Natural killer cell (primary cell): ENCODE measurements around the gene CLEC4D. TPM values are rescaled to one million over a fixed set of nuclear protein-coding genes. Genes with fewer than 3 reads are reported as not detected.

Experiments
- ATAC-seq, 3 donors: fragments of 150-1000 bp in 2 of 3; fragments of 200-7000 bp in 1 of 3; cut with Tn5 transposase; 1 replicate in 1 of 3; 2 replicates in 2 of 3; pipeline ENCODE4 v1.10.0; 2021; ENCODE audit warnings: mild to moderate bottlenecking in 2 of 3, moderate library complexity in 2 of 3
- DNase-seq, 2 donors: peaks; one replicate each; pipeline versions ENCODE4 v3.0.0 to v3.0.0-alpha.2; 2013 to 2021; ENCODE audit warnings: mixed read lengths in 1 of 2
- H3K27ac ChIP-seq: one replicate; pipeline ENCODE4 v1.5.1; 2013; ENCODE audit warnings: mild to moderate bottlenecking, low read length
- H3K27me3 ChIP-seq: one replicate; pipeline ENCODE4 v1.6.1; 2013; ENCODE audit warnings: low read length; ENCODE audit not compliant: control insufficient read depth, insufficient read depth
- H3K36me3 ChIP-seq: one replicate; pipeline ENCODE4 v1.6.1; 2013; ENCODE audit warnings: low read length; ENCODE audit not compliant: control insufficient read depth, insufficient read depth
- H3K4me1 ChIP-seq: one replicate; pipeline ENCODE4 v1.6.1; 2013; ENCODE audit warnings: low read length; ENCODE audit not compliant: control insufficient read depth, insufficient read depth
- H3K4me3 ChIP-seq: one replicate; pipeline ENCODE4 v1.5.1; 2013; ENCODE audit warnings: low read length
- H3K9me3 ChIP-seq: one replicate; pipeline ENCODE4 v1.6.1; 2013; ENCODE audit warnings: low read length; ENCODE audit not compliant: control insufficient read depth, insufficient read depth
- H3K27ac Mint-ChIP-seq, 2 donors: one replicate each; pipeline ENCODE4 v1.8.0; 2022; ENCODE audit warnings: mild to moderate bottlenecking in 2 of 2, mixed read lengths in 2 of 2, moderate library complexity in 1 of 2
- H3K27me3 Mint-ChIP-seq, 2 donors: one replicate each; pipeline ENCODE4 v1.8.0; 2022; ENCODE audit warnings: low read depth in 2 of 2, mixed read lengths in 2 of 2
- H3K36me3 Mint-ChIP-seq: one replicate; pipeline ENCODE4 v1.8.0; 2022; ENCODE audit warnings: mixed read lengths
- H3K4me1 Mint-ChIP-seq, 2 donors: one replicate each; pipeline ENCODE4 v1.8.0; 2022; ENCODE audit warnings: mixed read lengths in 2 of 2
- H3K4me3 Mint-ChIP-seq: one replicate; pipeline ENCODE4 v1.8.0; 2022; ENCODE audit warnings: mild to moderate bottlenecking, moderate library complexity, mixed read lengths
- H3K9me3 Mint-ChIP-seq, 2 donors: one replicate each; pipeline ENCODE4 v1.8.0; 2022; ENCODE audit warnings: mixed read lengths in 2 of 2
- CTCF ChIP-seq: fragments of 200-600 bp; IDR thresholded peaks from one replicate; pipeline ENCODE4 v1.8.0; 2022; ENCODE audit warnings: antibody characterized with exemption
- WGBS: methylation state at CpG from one replicate; pipeline ENCODE4 v1.1.7; 2013; ENCODE audit warnings: missing lambda C conversion rate; ENCODE audit not compliant: insufficient coverage; 5-methylcytosine and 5-hydroxymethylcytosine counted together
- intact Hi-C: fragments of 100-400 bp; cut with micrococcal nuclease; formaldehyde crosslinking; loops from one replicate; pipeline ENCODE4 v1.14.2; 2022
- total RNA-seq, 4 donors: library from RNA; stranded (reverse); fragments of 120-200 nt in 1 of 4; gene quantifications; one replicate each; pipeline versions ENCODE4 v1.2.3 to v1.2.4, GENCODE V29; 2013 to 2022

The CLEC4D gene
- total RNA-seq, 3 donors from 2014 or later (not counting 1 experiment from before 2014, with no cell fraction given) = 0.50 to 1.7 TPM; not detected in 1

- Histone ChIP-seq H3K4me3 (no peak overlapping the region), H3K36me3 (no peaks in the 10 kb centered on the region), H3K9me3 (no peaks in the 10 kb centered on the region), H3K27ac (no peak overlapping the region), H3K4me1 (no peaks in the 10 kb centered on the region), H3K27me3 (peaks cover 2% of the 10 kb centered on the region)
- Mint-ChIP-seq H3K4me1 (no peaks in the 10 kb centered on the region), H3K9me3 (no peaks in the 10 kb centered on the region), H3K27me3 (peaks cover 26 to 39% of the 10 kb centered on the region in 2 donors), H3K27ac (no peak overlapping the region), H3K4me3 (no peak overlapping the region), H3K36me3 (no peaks in the 10 kb centered on the region)
- 92% methylated on average over 3 of the region's 3 CpGs for WGBS
- intact Hi-C loops = no loop called here
- ATAC-seq = no peak
- DNase-seq = no peak
- no peak for TF ChIP-seq CTCF
These were observed 5.1 kb upstream of the CLEC4D start for GRCh38 chr12:8508223-8508622.

GRCh38 chr12:8508910-8509841 is 4.1 kb upstream of the CLEC4D start:
- intact Hi-C loops = no loop called here
- peaks cover 26 to 47% of the 10 kb centered on the region in 2 donors for H3K27me3 Mint-ChIP-seq
- H3K27ac ChIP-seq = no peak overlapping the region
- no peaks in the 10 kb centered on the region for H3K4me1 ChIP-seq
- no peaks in the 10 kb centered on the region for H3K36me3 Mint-ChIP-seq
- no peak for TF ChIP-seq CTCF
- no peak overlapping the region for H3K27ac Mint-ChIP-seq
- WGBS = 60% methylated on average over 12 of the region's 12 CpGs
- no peaks in the 10 kb centered on the region for H3K9me3 ChIP-seq
- no peaks in the 10 kb centered on the region for H3K36me3 ChIP-seq
- H3K27me3 ChIP-seq = peaks cover 2% of the 10 kb centered on the region
- ATAC-seq = no peak
- H3K4me3 ChIP-seq = no peak overlapping the region
- H3K4me1 Mint-ChIP-seq = no peaks in the 10 kb centered on the region
- no peak overlapping the region for H3K4me3 Mint-ChIP-seq
- DNase-seq = no peak
- no peaks in the 10 kb centered on the region for H3K9me3 Mint-ChIP-seq

- no peaks in the 10 kb centered on the region for H3K9me3 Mint-ChIP-seq
- no peaks in the 10 kb centered on the region for H3K36me3 ChIP-seq
- no peaks in the 10 kb centered on the region for H3K9me3 ChIP-seq
- 79% methylated on average over 2 of the region's 2 CpGs for WGBS
- DNase-seq (no peak), ATAC-seq (no peak)
- TF ChIP-seq CTCF = no peak
- H3K4me1 Mint-ChIP-seq = no peaks in the 10 kb centered on the region
- peaks cover 5% of the 10 kb centered on the region for H3K27me3 ChIP-seq
- peaks cover 6 to 55% of the 10 kb centered on the region in 2 donors for H3K27me3 Mint-ChIP-seq
- intact Hi-C loops = no loop called here
- no peak overlapping the region for H3K27ac ChIP-seq
- H3K4me3 ChIP-seq = no peak overlapping the region
- H3K36me3 Mint-ChIP-seq = no peaks in the 10 kb centered on the region
- H3K27ac Mint-ChIP-seq = no peak overlapping the region
- no peaks in the 10 kb centered on the region for H3K4me1 ChIP-seq
- no peak overlapping the region for H3K4me3 Mint-ChIP-seq
These were observed 4.7 kb downstream of the CLEC4D start for GRCh38 chr12:8517971-8518370.
